SK-N-SH (cell line): ENCODE measurements around the gene TOMM40. TPM values are rescaled to one million over a fixed set of nuclear protein-coding genes. Genes with fewer than 3 reads are reported as not detected.

Experiments used
- CTCF ChIA-PET: fragments of 300-600, 350-600 bp; formaldehyde crosslinking; extraction: SDS; loops from one replicate; lab custom pipeline; 2021; lab: Yijun Ruan, JAX
- POLR2A ChIA-PET: fragments of 350-600 bp; sonication (Branson Sonifier 250); formaldehyde crosslinking; extraction: SDS; loops from one replicate; lab custom pipeline; 2020; ENCODE audit warnings: antibody characterized with exemption, inconsistent platforms; lab: Yijun Ruan, JAX
- DNase-seq: peaks from one replicate; pipeline ENCODE4 v3.0.0; 2012
- H2AFZ ChIP-seq: fragments of 200-600 bp; sonication (generic); 2 replicates; pipeline ENCODE4 v1.8.1; 2016; ENCODE audit warnings: antibody characterized with exemption, mild to moderate bottlenecking, low read depth
- H3F3A ChIP-seq: fragments of 200-600 bp; sonication (generic); replicated peaks from 2 replicates; pipeline ENCODE3; 2016; ENCODE audit warnings: antibody characterized with exemption, mild to moderate bottlenecking; ENCODE audit not compliant: insufficient read depth
- H3K27ac ChIP-seq, 2 experiments: fragments of 200-500 bp in 1 of 2; fragments of 200-600 bp in 1 of 2; sonication (Bioruptor generic) in 1 of 2; sonication (generic), shearing (Covaris generic) in 1 of 2; 2 replicates each; pipeline versions ENCODE4 v1.5.1 to v1.6.1; 2014 to 2016; ENCODE audit warnings: low read depth in 2 of 2, inconsistent platforms in 1 of 2, low read length in 1 of 2, mild to moderate bottlenecking in 1 of 2, mixed read lengths in 1 of 2
- H3K27me3 ChIP-seq: fragments of 200-600 bp; sonication (generic), shearing (Covaris generic); 2 replicates; pipeline ENCODE4 v1.6.1; 2016; ENCODE audit warnings: mixed run types; ENCODE audit not compliant: insufficient read depth
- H3K36me3 ChIP-seq, 2 experiments: fragments of 200-500 bp in 1 of 2; fragments of 200-600 bp in 1 of 2; sonication (Bioruptor generic) in 1 of 2; sonication (generic) in 1 of 2; replicated peaks in 1 of 2; 2 replicates each; pipeline versions ENCODE3 to v1.5.1; 2014 to 2016; ENCODE audit warnings: low read length in 1 of 2, mild to moderate bottlenecking in 1 of 2; ENCODE audit not compliant: insufficient read depth in 2 of 2, control insufficient read depth in 1 of 2
- H3K4me1 ChIP-seq, 2 experiments: fragments of 200-500 bp in 1 of 2; fragments of 200-600 bp in 1 of 2; sonication (Bioruptor generic) in 1 of 2; sonication (generic), shearing (Covaris generic) in 1 of 2; 2 replicates each; pipeline versions ENCODE4 v1.5.1 to v1.6.1; 2014 to 2016; ENCODE audit warnings: low read depth in 1 of 2, low read length in 1 of 2, mixed run types in 1 of 2; ENCODE audit not compliant: insufficient read depth in 2 of 2, control insufficient read depth in 1 of 2
- H3K4me2 ChIP-seq: fragments of 200-600 bp; sonication (generic), shearing (Covaris generic); 2 replicates; pipeline ENCODE4 v1.6.1; 2017; ENCODE audit warnings: mixed run types
- H3K4me3 ChIP-seq, 2 experiments: fragments of 200-500 bp in 1 of 2; fragments of 200-600 bp in 1 of 2; sonication (Bioruptor generic) in 1 of 2; sonication (generic), shearing (Covaris generic) in 1 of 2; 2 replicates each; pipeline versions ENCODE4 v1.5.1 to v1.8.1; 2014 to 2016; ENCODE audit warnings: low read depth in 2 of 2, inconsistent platforms in 1 of 2, low read length in 1 of 2, mild to moderate bottlenecking in 1 of 2, mixed read lengths in 1 of 2, moderate library complexity in 1 of 2
- H3K79me2 ChIP-seq: fragments of 200-600 bp; sonication (generic); 2 replicates; pipeline ENCODE4 v1.8.1; 2017; ENCODE audit warnings: mild to moderate bottlenecking; ENCODE audit not compliant: insufficient read depth
- H3K9ac ChIP-seq: fragments of 200-600 bp; sonication (generic); 2 replicates; pipeline ENCODE4 v1.6.1; 2017; ENCODE audit warnings: mixed run types
- H3K9me2 ChIP-seq: fragments of 200-600 bp; sonication (generic); 2 replicates; pipeline ENCODE4 v1.6.1; 2017; ENCODE audit warnings: mixed run types
- H3K9me3 ChIP-seq: fragments of 200-600 bp; sonication (generic); 2 replicates; pipeline ENCODE4 v1.6.1; 2017; ENCODE audit warnings: mixed run types, mild to moderate bottlenecking, moderate library complexity
- H4K20me1 ChIP-seq: fragments of 200-600 bp; sonication (generic); 2 replicates; pipeline ENCODE4 v1.6.1; 2017; ENCODE audit warnings: mild to moderate bottlenecking, mixed run types; ENCODE audit not compliant: insufficient read depth
- CHD2 ChIP-seq: fragments of 150-350 bp; IDR thresholded peaks from 2 replicates; pipeline ENCODE4 v1.6.1; 2018; ENCODE audit warnings: low read length; ENCODE audit not compliant: partially characterized antibody
- CTCF ChIP-seq: fragments of 200-600 bp; sonication (generic); IDR thresholded peaks from 2 replicates; pipeline ENCODE4 v1.6.1; 2017; ENCODE audit warnings: antibody characterized with exemption, mild to moderate bottlenecking, moderate library complexity
- FOSL2 ChIP-seq: IDR thresholded peaks from 2 replicates; pipeline ENCODE4 v1.4.0; 2012; ENCODE audit warnings: low read depth, mild to moderate bottlenecking, moderate library complexity, borderline replicate concordance
- FOXJ3 ChIP-seq: sonication (generic); formaldehyde crosslinking; IDR thresholded peaks from 2 replicates; pipeline ENCODE4 v1.5.1; 2020; ENCODE audit warnings: mild to moderate bottlenecking, missing genetic modification reagents
- FOXM1 ChIP-seq: IDR thresholded peaks from 2 replicates; pipeline ENCODE4 v1.4.0; 2012; ENCODE audit warnings: low read depth, mild to moderate bottlenecking
- GABPA ChIP-seq: IDR thresholded peaks from 2 replicates; pipeline ENCODE4 v1.4.0; 2012; ENCODE audit warnings: low read depth, mild to moderate bottlenecking
- GATA2 ChIP-seq: sonication (generic); formaldehyde crosslinking; IDR thresholded peaks from 2 replicates; pipeline ENCODE4 v1.5.0; 2020; ENCODE audit warnings: mild to moderate bottlenecking, missing genetic modification reagents
- JUND ChIP-seq: IDR thresholded peaks from 2 replicates; pipeline ENCODE4 v1.4.0; 2012
- MAX ChIP-seq: IDR thresholded peaks from 2 replicates; pipeline ENCODE4 v1.4.0; 2012; ENCODE audit warnings: low read depth
- MEF2A ChIP-seq: IDR thresholded peaks from 2 replicates; pipeline ENCODE4 v1.4.0; 2012; ENCODE audit warnings: low read depth, borderline replicate concordance
- MXI1 ChIP-seq: IDR thresholded peaks from 2 replicates; pipeline ENCODE4 v1.6.1; 2012; ENCODE audit warnings: mild to moderate bottlenecking, low read depth, low read length, improper control_type of control experiment
- NFIC ChIP-seq: IDR thresholded peaks from 2 replicates; pipeline ENCODE4 v1.4.0; 2012; ENCODE audit warnings: borderline replicate concordance
- PBX3 ChIP-seq: IDR thresholded peaks from 2 replicates; pipeline ENCODE4; 2012
- RAD21 ChIP-seq: IDR thresholded peaks from 2 replicates; pipeline ENCODE4 v1.6.1; 2012; ENCODE audit warnings: mild to moderate bottlenecking, low read length
- RFX5 ChIP-seq: IDR thresholded peaks from 2 replicates; pipeline ENCODE4 v1.6.1; 2012; ENCODE audit warnings: mild to moderate bottlenecking, improper control_type of control experiment, low read length
- SMC3 ChIP-seq: IDR thresholded peaks from 2 replicates; pipeline ENCODE4 v1.6.1; 2012; ENCODE audit warnings: low read depth, low read length, improper control_type of control experiment
- TAF1 ChIP-seq: IDR thresholded peaks from 2 replicates; pipeline ENCODE4 v1.6.1; 2012; ENCODE audit warnings: low read depth, mild to moderate bottlenecking, low read length, moderate library complexity, borderline replicate concordance
- USF1 ChIP-seq: IDR thresholded peaks from 2 replicates; pipeline ENCODE4 v1.4.0; 2012; ENCODE audit warnings: low read depth, borderline replicate concordance
- WGBS: methylation state at CpG from one replicate; pipeline ENCODE4 v1.1.6; 2017; ENCODE audit warnings: low lambda C conversion rate; 5-methylcytosine and 5-hydroxymethylcytosine counted together
- polyA plus RNA-seq, 3 experiments: library from polyadenylated mRNA; depleted of rRNA; stranded (reverse); fragments of >200 nt; gene quantifications; 2 replicates each; pipeline ENCODE4 v1.2.3, GENCODE V29; 2012

Gene TOMM40
- polyA plus RNA-seq, 1 of the 3 experiments (the other 2 are of a cell fraction): 78.9 TPM

- Histone ChIP-seq H3K27ac (no peak overlapping the region), H3K79me2 (peaks cover 93% of the 10 kb centered on the region), H3K4me3 (no peak overlapping the region), H3K27me3 (no peaks in the 10 kb centered on the region), H3K9me2 (no peaks in the 10 kb centered on the region), H3K36me3 (peaks cover 0 to 3% of the 10 kb centered on the region in 2 experiments), H4K20me1 (peaks cover 66% of the 10 kb centered on the region), H3K4me1 (peaks cover 15 to 19% of the 10 kb centered on the region in 2 experiments; a peak in 3 of 4 replicates), H3F3A (peaks cover 11% of the 10 kb centered on the region), H3K9ac (no peak overlapping the region), H3K9me3 (no peaks in the 10 kb centered on the region), H3K4me2 (no peak overlapping the region), H2AFZ (no peak overlapping the region)
- TF ChIP-seq JUND (no peak), GABPA (no peak), CTCF (no peak), FOSL2 (no peak), MEF2A (no peak), FOXJ3 (CRISPR knock-in tag) (no peak), USF1 (no peak), FOXM1 (no peak), RFX5 (no peak), TAF1 (no peak), MXI1 (no peak), CHD2 (no peak), MAX (no peak), GATA2 (CRISPR knock-in tag) (no peak), NFIC (no peak), PBX3 (no peak), SMC3 (no peak), RAD21 (no peak)
- 77% methylated on average over 4 of the region's 8 CpGs for WGBS
- CTCF ChIA-PET: interaction anchor here (1.4 to 1.5 kb wide), 2 partner anchors 52 to 127 kb away, joined by 4 to 7 read pairs; no protein-coding TSS in a partner anchor
- DNase-seq: no peak
- POLR2A ChIA-PET: no interaction called here
Observed at GRCh38 chr19:44850641-44851109, 40.4 kb upstream of the TOMM40 start.
